Panc1 (cell line): ENCODE results near the gene RAC2.

Experiments used
- CTCF ChIP-seq: fragments of 450-650 bp; IDR thresholded peaks from 2 replicates; pipeline ENCODE4 v1.5.1; 2017; ENCODE audit warnings: mild to moderate bottlenecking
- REST ChIP-seq, 2 experiments: IDR thresholded peaks; 2 replicates each; pipeline ENCODE4 v1.6.1; 2011 to 2012; ENCODE audit warnings: low read depth in 2 of 2, control low read depth in 1 of 2, low read length in 1 of 2, mild to moderate bottlenecking in 1 of 2, moderate library complexity in 1 of 2; ENCODE audit not compliant: insufficient read depth in 1 of 2
- TCF7L2 ChIP-seq: IDR thresholded peaks from 2 replicates; pipeline ENCODE4 v1.6.1; 2011; ENCODE audit warnings: mild to moderate bottlenecking, low read depth, low read length, inconsistent platforms

- TF ChIP-seq CTCF: no peak
- no peak for TF ChIP-seq TCF7L2
- TF ChIP-seq REST (IDR thresholded peaks at IDR 0.05; ENCODE audit: insufficient read depth in 1 of 2, low read depth in 2 of 2, low read length in 1 of 2): no peak
Observed at GRCh38 chr22:37211866-37212173, 32.2 kb downstream of the RAC2 start.
